ENCODE data around the gene PRKCE.
"Not testable (repeated sequence)": the region's sequence is repeated elsewhere in the genome, so short reads cannot be mapped to it uniquely, and the experiment has no call there.

The PRKCE gene

GRCh38 chr2:45902380-45902779 is 250.9 kb downstream of the PRKCE start:
- DNase-seq (ENCODE audit: low read depth in 2 of 3, low spot score in 2 of 3), result no peak

GRCh38 chr2:45902781-45903375 is 251.4 kb downstream of the PRKCE start:
- no peak for DNase-seq (ENCODE audit: low read depth in 2 of 3, low spot score in 2 of 3)

GRCh38 chr2:45904267-45904945 is 252.9 kb downstream of the PRKCE start:
- no peak for DNase-seq (ENCODE audit: low read depth in 2 of 3, low spot score in 2 of 3)

GRCh38 chr2:45904946-45905631 is 253.6 kb downstream of the PRKCE start:
- DNase-seq (ENCODE audit: low read depth in 2 of 3, low spot score in 2 of 3), result no peak

- DNase-seq (ENCODE audit: low read depth in 2 of 3, low spot score in 2 of 3), result no peak
Observed at GRCh38 chr2:45905632-45905958, 254.1 kb downstream of the PRKCE start.

GRCh38 chr2:45907592-45907991 is 256.1 kb downstream of the PRKCE start:
- DNase-seq (ENCODE audit: low read depth in 2 of 3, low spot score in 2 of 3), result no peak

GRCh38 chr2:45908316-45909170 is 257.1 kb downstream of the PRKCE start:
- no peak for DNase-seq (ENCODE audit: low read depth in 2 of 3, low spot score in 2 of 3)

GRCh38 chr2:45909171-45909565 is 257.7 kb downstream of the PRKCE start:
- no peak for DNase-seq (ENCODE audit: low read depth in 2 of 3, low spot score in 2 of 3)

GRCh38 chr2:45909677-45910191 is 258.3 kb downstream of the PRKCE start:
- DNase-seq (ENCODE audit: low read depth in 2 of 3, low spot score in 2 of 3), result no peak

GRCh38 chr2:45910473-45911060 is 259.1 kb downstream of the PRKCE start:
- no peak for DNase-seq (ENCODE audit: low read depth in 2 of 3, low spot score in 2 of 3)

- no peak for DNase-seq (ENCODE audit: low read depth in 2 of 3, low spot score in 2 of 3)
Observed at GRCh38 chr2:45911538-45911937, 260.1 kb downstream of the PRKCE start.

- no peak for DNase-seq (ENCODE audit: low read depth in 2 of 3, low spot score in 2 of 3)
Observed at GRCh38 chr2:45912109-45912508, 260.6 kb downstream of the PRKCE start.

- DNase-seq (ENCODE audit: low read depth in 2 of 3, low spot score in 2 of 3), result no peak
Observed at GRCh38 chr2:45913539-45913938, 262.1 kb downstream of the PRKCE start.

- no peak for DNase-seq (ENCODE audit: low read depth in 2 of 3, low spot score in 2 of 3)
Observed at GRCh38 chr2:45915523-45915922, 264.0 kb downstream of the PRKCE start.

GRCh38 chr2:45917561-45918176 is 266.2 kb downstream of the PRKCE start:
- DNase-seq (ENCODE audit: low read depth in 2 of 3, low spot score in 2 of 3), result not testable (repeated sequence)

- no peak for DNase-seq (ENCODE audit: low read depth in 2 of 3, low spot score in 2 of 3)
Observed at GRCh38 chr2:45918463-45919159, 267.1 kb downstream of the PRKCE start.

GRCh38 chr2:45919160-45919650 is 267.7 kb downstream of the PRKCE start:
- no peak for DNase-seq (ENCODE audit: low read depth in 2 of 3, low spot score in 2 of 3)

- DNase-seq (ENCODE audit: low read depth in 2 of 3, low spot score in 2 of 3), result no peak
Observed at GRCh38 chr2:45919711-45920111, 268.2 kb downstream of the PRKCE start.

GRCh38 chr2:45921921-45922320 is 270.4 kb downstream of the PRKCE start:
- DNase-seq (ENCODE audit: low read depth in 2 of 3, low spot score in 2 of 3), result no peak

GRCh38 chr2:45922577-45922988 is 271.1 kb downstream of the PRKCE start:
- no peak for DNase-seq (ENCODE audit: low read depth in 2 of 3, low spot score in 2 of 3)
